WTC11 (cell line): ENCODE measurements around the gene TINAG. TPM values are rescaled to one million over a fixed set of nuclear protein-coding genes. Genes with fewer than 3 reads are reported as not detected.

ENCODE experiments used
- ATAC-seq: fragments of 200-7000 bp; cut with Tn5 transposase; 2 replicates; pipeline ENCODE4 v1.10.0; 2021; ENCODE audit warnings: mild to moderate bottlenecking, moderate library complexity
- CTCF ChIA-PET: fragments of 300-600 bp; sonication (Branson Sonifier 250); formaldehyde crosslinking; loops from one replicate; lab custom pipeline; 2021; ENCODE audit warnings: antibody characterized with exemption; lab: Charles Lee
- POLR2A ChIA-PET: fragments of 350-600 bp; sonication (Branson Sonifier 250); formaldehyde crosslinking; loops from one replicate; lab custom pipeline; 2021; ENCODE audit warnings: antibody characterized with exemption; lab: Charles Lee
- DNase-seq: peaks from one replicate; pipeline ENCODE4 v3.0.0; 2021; ENCODE audit warnings: low spot score
- H3K27ac Mint-ChIP-seq: 2 replicates; pipeline ENCODE4 v1.8.0; 2021; ENCODE audit warnings: mixed read lengths
- H3K27me3 Mint-ChIP-seq: 2 replicates; pipeline ENCODE4 v1.8.0; 2021; ENCODE audit warnings: low read depth, mild to moderate bottlenecking, moderate library complexity, mixed read lengths
- H3K36me3 Mint-ChIP-seq: 2 replicates; pipeline ENCODE4 v1.8.0; 2021; ENCODE audit warnings: mixed read lengths
- H3K4me1 Mint-ChIP-seq: 2 replicates; pipeline ENCODE4 v1.8.0; 2022; ENCODE audit warnings: mixed read lengths
- H3K4me3 Mint-ChIP-seq: 2 replicates; pipeline ENCODE4 v1.8.0; 2021; ENCODE audit warnings: mild to moderate bottlenecking, moderate library complexity, mixed read lengths
- H3K9me3 Mint-ChIP-seq: 2 replicates; pipeline ENCODE4 v1.8.0; 2021; ENCODE audit warnings: mixed read lengths
- AR ChIP-seq: fragments of 250-450 bp; sonication (Bioruptor Pico); IDR thresholded peaks from 2 replicates; pipeline ENCODE4 v1.9.0; 2021; ENCODE audit warnings: mild to moderate bottlenecking
- CDX4 ChIP-seq: fragments of 250-450 bp; sonication (Bioruptor Pico); IDR thresholded peaks from 2 replicates; pipeline ENCODE4 v1.9.0; 2021; ENCODE audit warnings: moderate library complexity, mild to moderate bottlenecking, inconsistent platforms, borderline replicate concordance
- CREB1 ChIP-seq: sonication (generic); formaldehyde crosslinking; IDR thresholded peaks from 2 replicates; pipeline ENCODE4 v1.8.0; 2023; ENCODE audit warnings: mild to moderate bottlenecking, missing genetic modification reagents
- ELF4 ChIP-seq: sonication (generic); formaldehyde crosslinking; IDR thresholded peaks from 2 replicates; pipeline ENCODE4 v1.8.1; 2022; ENCODE audit warnings: low read depth, mild to moderate bottlenecking, moderate library complexity, missing genetic modification reagents
- FOXP1 ChIP-seq: sonication (generic); formaldehyde crosslinking; IDR thresholded peaks from 2 replicates; pipeline ENCODE4 v1.8.0; 2022; ENCODE audit warnings: missing genetic modification reagents, mild to moderate bottlenecking, moderate library complexity, borderline replicate concordance
- GABPB1 ChIP-seq: sonication (generic); formaldehyde crosslinking; IDR thresholded peaks from 2 replicates; pipeline ENCODE4 v1.8.1; 2023; ENCODE audit warnings: mild to moderate bottlenecking, missing genetic modification reagents
- GTF2I ChIP-seq: fragments of 250-450 bp; sonication (Bioruptor Pico); conservative IDR thresholded peaks from 2 replicates; pipeline ENCODE4 v1.4.0; 2021; ENCODE audit warnings: mild to moderate bottlenecking
- JUN ChIP-seq: sonication (generic); formaldehyde crosslinking; IDR thresholded peaks from 2 replicates; pipeline ENCODE4 v1.8.0; 2023; ENCODE audit warnings: mild to moderate bottlenecking, missing genetic modification reagents
- NFE2L1 ChIP-seq: sonication (generic); formaldehyde crosslinking; IDR thresholded peaks from 2 replicates; pipeline ENCODE4 v1.8.1; 2023; ENCODE audit warnings: missing genetic modification reagents
- SP1 ChIP-seq: sonication (generic); formaldehyde crosslinking; conservative IDR thresholded peaks from 2 replicates; pipeline ENCODE4 v1.8.1; 2022; ENCODE audit warnings: missing genetic modification reagents
- ZBTB21 ChIP-seq: sonication (generic); formaldehyde crosslinking; IDR thresholded peaks from 2 replicates; pipeline ENCODE4 v1.8.1; 2023; ENCODE audit warnings: mild to moderate bottlenecking, missing genetic modification reagents, borderline replicate concordance
- ZBTB43 ChIP-seq: sonication (generic); formaldehyde crosslinking; IDR thresholded peaks from 2 replicates; pipeline ENCODE4 v1.8.1; 2023; ENCODE audit warnings: mild to moderate bottlenecking, missing genetic modification reagents
- ZNF121 ChIP-seq: sonication (generic); formaldehyde crosslinking; IDR thresholded peaks from 2 replicates; pipeline ENCODE4 v1.8.0; 2023; ENCODE audit warnings: missing genetic modification reagents
- ZNF281 ChIP-seq: sonication (generic); formaldehyde crosslinking; IDR thresholded peaks from 2 replicates; pipeline ENCODE4 v1.8.0; 2023; ENCODE audit warnings: mild to moderate bottlenecking, missing genetic modification reagents
- ZNF423 ChIP-seq: fragments of 250-450 bp; sonication (Bioruptor Pico); IDR thresholded peaks from 2 replicates; pipeline ENCODE4 v2.1.2; 2022; ENCODE audit warnings: mild to moderate bottlenecking, moderate library complexity
- total RNA-seq: library from RNA; stranded (reverse); gene quantifications from 3 replicates; pipeline ENCODE4 v1.2.3, GENCODE V29; 2021

Gene TINAG
- total RNA-seq, 1 experiment from 2014 or later = not detected

- ChIA-PET CTCF (no interaction called here), POLR2A (no interaction called here)
- H3K27me3 Mint-ChIP-seq = no peaks in the 10 kb centered on the region
- TF ChIP-seq SP1 (CRISPR knock-in tag) (no peak), ZNF281 (CRISPR knock-in tag) (no peak), ZBTB21 (CRISPR knock-in tag) (no peak), ZBTB43 (CRISPR knock-in tag) (no peak), JUN (no peak), NFE2L1 (CRISPR knock-in tag) (no peak), CREB1 (CRISPR knock-in tag) (no peak), GTF2I (no peak), ZNF121 (CRISPR knock-in tag) (no peak), ZNF423 (CRISPR knock-in tag) (no peak), FOXP1 (CRISPR knock-in tag) (no peak)
- H3K4me1 Mint-ChIP-seq = no peaks in the 10 kb centered on the region
- ATAC-seq (no peak), DNase-seq (no peak)
- H3K9me3 Mint-ChIP-seq = peaks cover 11% of the 10 kb centered on the region; the same call in 1 of the 2 replicates
- no peak overlapping the region for H3K4me3 Mint-ChIP-seq
- no peak overlapping the region for H3K27ac Mint-ChIP-seq
- peaks cover under 1% of the 10 kb centered on the region; the same call in 1 of the 2 replicates for H3K36me3 Mint-ChIP-seq
Observed at GRCh38 chr6:54411767-54412166, 103.5 kb downstream of the TINAG start.

- CTCF ChIA-PET = no interaction called here
- no peak for DNase-seq
- H3K27ac Mint-ChIP-seq = no peak overlapping the region
Observed at GRCh38 chr6:54415517-54415916, 107.3 kb downstream of the TINAG start.

GRCh38 chr6:54419885-54420284 lies 111.6 kb downstream of the TINAG start:
- no peaks in the 10 kb centered on the region for H3K27me3 Mint-ChIP-seq
- no peak overlapping the region for H3K27ac Mint-ChIP-seq
- no peak for TF ChIP-seq AR
- peak; percentile 58 for TF ChIP-seq GABPB1 (CRISPR knock-in tag)
- H3K4me3 Mint-ChIP-seq = no peak overlapping the region
- peaks cover 10% of the 10 kb centered on the region for H3K9me3 Mint-ChIP-seq
- DNase-seq (no peak), ATAC-seq (no peak)
- POLR2A ChIA-PET = no interaction called here
- H3K36me3 Mint-ChIP-seq = peaks cover 5% of the 10 kb centered on the region; the same call in 1 of the 2 replicates
- no peaks in the 10 kb centered on the region for H3K4me1 Mint-ChIP-seq
- CTCF ChIA-PET = no interaction called here

More at GRCh38 chr6:54415517-54415916, 107.3 kb downstream of the TINAG start:
- H3K9me3 Mint-ChIP-seq = peaks cover 10% of the 10 kb centered on the region
- no peak for TF ChIP-seq ELF4 (CRISPR knock-in tag)
- TF ChIP-seq CDX4 (CRISPR knock-in tag) = no peak
- TF ChIP-seq, all 79 proteins: peak for 0
- H3K36me3 Mint-ChIP-seq = peaks cover 5% of the 10 kb centered on the region; the same call in 1 of the 2 replicates
- ATAC-seq = no peak
- H3K4me1 Mint-ChIP-seq = no peaks in the 10 kb centered on the region
- POLR2A ChIA-PET = no interaction called here
- H3K27me3 Mint-ChIP-seq = no peaks in the 10 kb centered on the region
- H3K4me3 Mint-ChIP-seq = no peak overlapping the region
